Neural progenitor cell (in vitro differentiated cells): ENCODE results near the gene CTSF. TPM values are rescaled to one million over a fixed set of nuclear protein-coding genes. Genes with fewer than 3 reads are reported as not detected.
"Not testable (repeated sequence)": the region's sequence is repeated elsewhere in the genome, so short reads cannot be mapped to it uniquely, and the experiment has no call there.

Experiments used
- DNase-seq: peaks from one replicate; pipeline ENCODE4 v3.0.0-alpha.2; 2016; ENCODE audit warnings: low spot score
- H2AFZ ChIP-seq: fragments of 200-600 bp; sonication (generic); replicated peaks from 2 replicates; pipeline ENCODE4 v1.6.1; 2016; ENCODE audit warnings: antibody characterized with exemption
- H3F3A ChIP-seq: fragments of 200-600 bp; sonication (generic); 2 replicates; pipeline ENCODE4 v1.6.1; 2016; ENCODE audit warnings: antibody characterized with exemption, low read depth
- H3K27ac ChIP-seq: fragments of 200-600 bp; sonication (generic); 2 replicates; pipeline ENCODE4 v1.5.1; 2016; ENCODE audit warnings: mild to moderate bottlenecking
- H3K27me3 ChIP-seq: fragments of 200-600 bp; sonication (generic); 2 replicates; pipeline ENCODE4 v1.6.1; 2016; ENCODE audit warnings: mild to moderate bottlenecking, moderate library complexity
- H3K36me3 ChIP-seq: fragments of 200-600 bp; sonication (generic); 2 replicates; pipeline ENCODE4 v1.5.1; 2016
- H3K4me1 ChIP-seq: fragments of 200-600 bp; sonication (generic); 2 replicates; pipeline ENCODE4 v1.6.1; 2016; ENCODE audit warnings: mixed run types
- H3K4me2 ChIP-seq: fragments of 200-600 bp; sonication (generic); 2 replicates; pipeline ENCODE4 v1.6.1; 2016
- H3K4me3 ChIP-seq: fragments of 200-600 bp; sonication (generic); 2 replicates; pipeline ENCODE4 v1.5.1; 2016
- H3K79me2 ChIP-seq: fragments of 200-600 bp; sonication (generic); 2 replicates; pipeline ENCODE4 v1.6.1; 2016; ENCODE audit warnings: low read depth
- H3K9ac ChIP-seq: fragments of 200-600 bp; sonication (generic); 2 replicates; pipeline ENCODE4 v1.6.1; 2016
- H3K9me3 ChIP-seq: fragments of 200-600 bp; sonication (generic); 2 replicates; pipeline ENCODE4 v1.5.1; 2016; ENCODE audit warnings: low read depth
- H4K20me1 ChIP-seq: fragments of 200-600 bp; sonication (generic); 2 replicates; pipeline ENCODE4 v1.6.1; 2016; ENCODE audit warnings: low read depth
- H3K27ac Mint-ChIP-seq: 3 replicates; pipeline ENCODE4 v1.8.0; 2021; ENCODE audit warnings: mixed read lengths
- H3K27me3 Mint-ChIP-seq: 2 replicates; pipeline ENCODE4 v1.8.0; 2022; ENCODE audit warnings: low read depth, mild to moderate bottlenecking, inconsistent platforms, moderate library complexity, mixed read lengths; ENCODE audit not compliant: insufficient read depth
- H3K36me3 Mint-ChIP-seq: 3 replicates; pipeline ENCODE4 v1.8.0; 2021; ENCODE audit warnings: mixed read lengths
- H3K4me1 Mint-ChIP-seq: 3 replicates; pipeline ENCODE4 v1.8.0; 2021; ENCODE audit warnings: mixed read lengths
- H3K4me3 Mint-ChIP-seq: 3 replicates; pipeline ENCODE4 v1.8.0; 2021; ENCODE audit warnings: mild to moderate bottlenecking, moderate library complexity, mixed read lengths
- H3K9me3 Mint-ChIP-seq: 3 replicates; pipeline ENCODE4 v1.8.0; 2020; ENCODE audit warnings: mixed read lengths
- CTCF ChIP-seq: fragments of 200-600 bp; sonication (generic); IDR thresholded peaks from 2 replicates; pipeline ENCODE4 v1.5.1; 2017; ENCODE audit warnings: antibody characterized with exemption, mild to moderate bottlenecking
- EZH2 ChIP-seq: fragments of 200-600 bp; sonication (generic); IDR thresholded peaks from 2 replicates; pipeline ENCODE4 v1.6.1; 2017; ENCODE audit warnings: antibody characterized with exemption, mild to moderate bottlenecking, moderate library complexity
- EZH2phosphoT487 ChIP-seq: fragments of 200-600 bp; sonication (generic); IDR thresholded peaks from 2 replicates; pipeline ENCODE4 v1.6.1; 2017; ENCODE audit warnings: antibody characterized with exemption
- total RNA-seq: library from RNA; depleted of rRNA; stranded (reverse); fragments of >200 nt; gene quantifications from 2 replicates; pipeline ENCODE4 v1.2.3, GENCODE V29; 2015; ENCODE audit warnings: low replicate concordance

The CTSF gene
- total RNA-seq, 1 donor from 2014 or later = not detected

GRCh38 chr11:66543263-66544107 lies 24.9 kb downstream of the CTSF start:
- Mint-ChIP-seq H3K36me3 (peaks cover 6% of the 10 kb centered on the region), H3K27ac (peak overlapping the region; percentile 58), H3K9me3 (no peaks in the 10 kb centered on the region), H3K27me3 (peaks cover 10% of the 10 kb centered on the region), H3K4me3 (peak overlapping the region; percentile 60), H3K4me1 (peaks cover 54% of the 10 kb centered on the region)
- Histone ChIP-seq H3K4me1 (peaks cover 26% of the 10 kb centered on the region), H3F3A (peaks cover 34% of the 10 kb centered on the region), H3K27me3 (no peaks in the 10 kb centered on the region), H3K4me3 (no peak overlapping the region), H3K36me3 (no peaks in the 10 kb centered on the region), H3K27ac (no peak overlapping the region), H3K79me2 (no peaks in the 10 kb centered on the region), H3K9me3 (no peaks in the 10 kb centered on the region), H2AFZ (no peak overlapping the region), H3K9ac (no peak overlapping the region), H4K20me1 (peaks cover 9% of the 10 kb centered on the region), H3K4me2 (peak overlapping the region; percentile 85)
- no peak for TF ChIP-seq EZH2phosphoT487
- TF ChIP-seq EZH2 = no peak
- TF ChIP-seq CTCF = peak; percentile 21
- DNase-seq = peak; percentile 52

GRCh38 chr11:66542362-66542761 lies 26.0 kb downstream of the CTSF start:
- Mint-ChIP-seq H3K36me3 (peaks cover 8% of the 10 kb centered on the region), H3K4me1 (peaks cover 46% of the 10 kb centered on the region), H3K9me3 (no peaks in the 10 kb centered on the region), H3K4me3 (no peak overlapping the region), H3K27me3 (peaks cover 7% of the 10 kb centered on the region), H3K27ac (no peak overlapping the region)
- no peak for TF ChIP-seq EZH2
- no peak for TF ChIP-seq EZH2phosphoT487
- TF ChIP-seq CTCF = no peak
- Histone ChIP-seq H3F3A (peaks cover 23% of the 10 kb centered on the region), H3K36me3 (no peaks in the 10 kb centered on the region), H3K9ac (no peak overlapping the region), H4K20me1 (no peaks in the 10 kb centered on the region), H3K79me2 (no peaks in the 10 kb centered on the region), H3K27me3 (no peaks in the 10 kb centered on the region), H3K4me1 (peaks cover 15% of the 10 kb centered on the region), H3K27ac (no peak overlapping the region), H3K4me2 (no peak overlapping the region), H3K4me3 (no peak overlapping the region), H2AFZ (no peak overlapping the region), H3K9me3 (no peaks in the 10 kb centered on the region)
- DNase-seq = no peak

- H3K4me1 ChIP-seq = peaks cover 12% of the 10 kb centered on the region
- Mint-ChIP-seq H3K4me3 (no peak overlapping the region), H3K4me1 (peaks cover 41% of the 10 kb centered on the region), H3K27ac (no peak overlapping the region), H3K9me3 (no peaks in the 10 kb centered on the region), H3K36me3 (peaks cover 10% of the 10 kb centered on the region), H3K27me3 (peaks cover 7% of the 10 kb centered on the region)
- H2AFZ ChIP-seq = no peak overlapping the region
- no peaks in the 10 kb centered on the region for H3K36me3 ChIP-seq
- no peaks in the 10 kb centered on the region for H3K79me2 ChIP-seq
- H3K4me2 ChIP-seq = no peak overlapping the region
- no peaks in the 10 kb centered on the region for H3K27me3 ChIP-seq
- DNase-seq = no peak
- H3F3A ChIP-seq = peaks cover 18% of the 10 kb centered on the region
- TF ChIP-seq EZH2phosphoT487 (no peak), EZH2 (no peak), CTCF (no peak)
- no peaks in the 10 kb centered on the region for H3K9me3 ChIP-seq
- no peak overlapping the region for H3K4me3 ChIP-seq
- no peaks in the 10 kb centered on the region for H4K20me1 ChIP-seq
- H3K27ac ChIP-seq = no peak overlapping the region
- H3K9ac ChIP-seq = no peak overlapping the region
These were observed 26.5 kb downstream of the CTSF start for GRCh38 chr11:66541892-66542291.

GRCh38 chr11:66540598-66540997 lies 27.8 kb downstream of the CTSF start:
- Histone ChIP-seq H3F3A (peaks cover 11% of the 10 kb centered on the region), H3K4me1 (peaks cover 12% of the 10 kb centered on the region)
- peaks cover 13% of the 10 kb centered on the region for H3K36me3 Mint-ChIP-seq
- H3K27me3 ChIP-seq, DNase-seq, H3K9me3 ChIP-seq, H3K36me3 ChIP-seq, H3K4me2 ChIP-seq, H2AFZ ChIP-seq, H3K27ac ChIP-seq, H4K20me1 ChIP-seq, H3K9me3 Mint-ChIP-seq, H3K27me3 Mint-ChIP-seq, H3K79me2 ChIP-seq, H3K4me3 ChIP-seq, H3K9ac ChIP-seq: not testable (repeated sequence)
- peak overlapping the region; percentile 29 for H3K27ac Mint-ChIP-seq
- H3K4me1 Mint-ChIP-seq = peaks cover 34% of the 10 kb centered on the region
- H3K4me3 Mint-ChIP-seq = peak overlapping the region; percentile 27
